Measurements from ENCODE around the gene TDRD3.

GRCh38 chr13:60572855-60573254, 175.8 kb downstream of the TDRD3 start:
- TF ChIP-seq MAX (IDR thresholded peaks at IDR 0.05; ENCODE audit: low read depth) (no peak), MXI1 (IDR thresholded peaks at IDR 0.05; ENCODE audit: low read depth, low read length) (no peak)
